Panc1 (cell line): ENCODE data around the gene CRHBP. TPM values are rescaled to one million over a fixed set of nuclear protein-coding genes. Genes with fewer than 3 reads are reported as not detected.

ENCODE experiments used
- ATAC-seq: fragments of 200-7000 bp; cut with Tn5 transposase; 2 replicates; pipeline ENCODE4 v1.9.1; 2020; ENCODE audit warnings: mild to moderate bottlenecking, moderate library complexity
- BruUV-seq: library from RNA; stranded (reverse); fragments of 400-500 nt; replicated peaks from 2 replicates; lab custom pipeline; 2021; lab: Mats Ljungman, UMichigan
- CTCF ChIA-PET: fragments of 300-600 bp; sonication (Branson Sonifier 250); formaldehyde crosslinking; loops from one replicate; lab custom pipeline; 2022; ENCODE audit warnings: antibody characterized with exemption; lab: Charles Lee
- POLR2A ChIA-PET: fragments of 300-600 bp; sonication (Branson Sonifier 250); formaldehyde crosslinking; loops from one replicate; lab custom pipeline; 2022; ENCODE audit warnings: antibody characterized with exemption; lab: Charles Lee
- DNase-seq: peaks from one replicate; pipeline ENCODE4 v3.0.0-alpha.2; 2010; ENCODE audit warnings: low read depth, low spot score
- H3K27ac ChIP-seq: 2 replicates; pipeline ENCODE4 v1.5.1; 2011; ENCODE audit warnings: mild to moderate bottlenecking, low read length, inconsistent platforms
- H3K27me3 ChIP-seq: fragments of 200-500 bp; sonication (Bioruptor generic); 2 replicates; pipeline ENCODE4 v1.6.0; 2014; ENCODE audit warnings: low read length, inconsistent platforms; ENCODE audit not compliant: control insufficient read depth, insufficient read depth
- H3K36me3 ChIP-seq: fragments of 200-500 bp; sonication (Bioruptor generic); 2 replicates; pipeline ENCODE4 v1.5.1; 2014; ENCODE audit warnings: inconsistent platforms, mild to moderate bottlenecking, low read length, moderate library complexity; ENCODE audit not compliant: control insufficient read depth, insufficient read depth
- H3K4me1 ChIP-seq: 2 replicates; pipeline ENCODE4 v1.5.1; 2011; ENCODE audit warnings: inconsistent platforms, mild to moderate bottlenecking, low read length, moderate library complexity; ENCODE audit not compliant: control insufficient read depth, insufficient read depth
- H3K4me3 ChIP-seq, 2 experiments: 2 replicates each; pipeline ENCODE4 v1.5.1; 2011 to 2012; ENCODE audit warnings: low read depth in 2 of 2, low read length in 2 of 2, mild to moderate bottlenecking in 2 of 2, inconsistent platforms in 1 of 2, moderate library complexity in 1 of 2
- H3K9me3 ChIP-seq: fragments of 200-500 bp; sonication (Bioruptor generic); 2 replicates; pipeline ENCODE4 v1.5.1; 2014; ENCODE audit warnings: low read depth, mild to moderate bottlenecking, inconsistent platforms, low read length, moderate library complexity; ENCODE audit not compliant: control insufficient read depth, insufficient read depth
- POLR2AphosphoS5 ChIP-seq: IDR thresholded peaks from 2 replicates; pipeline ENCODE4 v1.6.1; 2012; ENCODE audit warnings: mild to moderate bottlenecking, low read depth, low read length, moderate library complexity
- SIN3A ChIP-seq: IDR thresholded peaks from 2 replicates; pipeline ENCODE4 v1.6.1; 2012; ENCODE audit warnings: low read depth, mild to moderate bottlenecking, low read length, moderate library complexity, borderline replicate concordance; ENCODE audit not compliant: insufficient read depth
- TCF7L2 ChIP-seq: IDR thresholded peaks from 2 replicates; pipeline ENCODE4 v1.6.1; 2011; ENCODE audit warnings: mild to moderate bottlenecking, low read depth, low read length, inconsistent platforms
- in situ Hi-C: cut with HindIII; loops from 2 replicates; pipeline ENCODE4 v1.10.0; 2016; ENCODE audit warnings: low sequenced_read_pairs, low pct_unique_long_range_greater_than_20kb
- intact Hi-C: fragments of 100-400 bp; cut with micrococcal nuclease; formaldehyde crosslinking; loops from one replicate; pipeline ENCODE4 v1.10.0; 2022; ENCODE audit not compliant: unreplicated experiment
- total RNA-seq: library from RNA; stranded (reverse); gene quantifications from one replicate; pipeline ENCODE4 v1.2.1, GENCODE V29; 2021; ENCODE audit not compliant: unreplicated experiment
- TF ChIP-seq, protein P1 (sequence below), 2 experiments: IDR thresholded peaks; 2 replicates each; pipeline ENCODE4 v1.6.1; 2011 to 2012; ENCODE audit warnings: low read depth in 2 of 2, control low read depth in 1 of 2, low read length in 1 of 2, mild to moderate bottlenecking in 1 of 2, moderate library complexity in 1 of 2; ENCODE audit not compliant: insufficient read depth in 1 of 2
- TF ChIP-seq, protein P2 (sequence below): fragments of 450-650 bp; IDR thresholded peaks from 2 replicates; pipeline ENCODE4 v1.5.1; 2017; ENCODE audit warnings: mild to moderate bottlenecking

The CRHBP gene
- total RNA-seq, 1 experiment from 2014 or later, result 0.10 TPM

DNA sequence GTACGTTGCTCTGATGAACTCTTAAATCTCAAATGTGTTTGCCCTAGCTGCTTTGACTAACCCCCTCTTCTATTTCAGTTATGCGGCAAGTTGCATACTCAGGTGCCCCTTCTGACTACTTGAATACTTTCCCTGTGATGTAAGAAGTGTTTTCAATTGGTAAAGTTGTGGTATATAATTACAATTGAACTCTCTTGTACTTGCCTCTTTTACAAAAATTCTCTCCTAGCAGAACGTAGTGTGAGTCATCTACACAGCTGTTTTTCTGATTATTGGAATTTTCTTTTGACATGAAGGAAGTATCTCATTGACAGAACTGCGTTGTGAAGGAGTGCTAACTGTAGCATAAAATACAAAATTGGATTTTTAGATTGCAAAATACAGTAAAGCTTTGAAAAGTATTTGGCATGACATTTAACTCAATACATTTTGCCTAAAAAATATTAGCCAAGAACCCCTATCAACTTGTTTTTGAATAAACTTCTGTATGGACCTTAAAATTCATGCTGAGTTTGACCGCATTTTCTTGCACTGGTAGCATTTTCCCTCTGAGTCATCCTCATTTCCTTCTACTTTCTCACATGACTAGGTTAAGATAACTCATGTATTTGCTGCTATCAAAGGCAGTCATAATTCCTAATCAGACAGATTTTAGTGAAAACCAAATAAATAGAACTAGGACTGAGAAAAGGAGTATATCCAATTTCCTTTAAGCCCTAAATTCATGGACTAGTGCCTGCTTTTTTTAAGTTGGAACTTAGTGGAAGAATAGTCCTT lies 6.3 kb downstream of the CRHBP start:
- DNase-seq (no peak), ATAC-seq (no peak)
- no TSS peak for BruUV-seq
- Histone ChIP-seq H3K9me3 (no peaks in the 10 kb centered on the region), H3K4me3 (no peak overlapping the region), H3K36me3 (no peaks in the 10 kb centered on the region), H3K4me1 (no peaks in the 10 kb centered on the region), H3K27ac (no peak overlapping the region), H3K27me3 (peaks cover 6% of the 10 kb centered on the region)
- no peak for TF ChIP-seq TCF7L2
- intact Hi-C loops (no loop called here), in situ Hi-C loops (no loop called here)
- CTCF ChIA-PET, result no interaction called here
- POLR2A ChIA-PET, result no interaction called here

DNA sequence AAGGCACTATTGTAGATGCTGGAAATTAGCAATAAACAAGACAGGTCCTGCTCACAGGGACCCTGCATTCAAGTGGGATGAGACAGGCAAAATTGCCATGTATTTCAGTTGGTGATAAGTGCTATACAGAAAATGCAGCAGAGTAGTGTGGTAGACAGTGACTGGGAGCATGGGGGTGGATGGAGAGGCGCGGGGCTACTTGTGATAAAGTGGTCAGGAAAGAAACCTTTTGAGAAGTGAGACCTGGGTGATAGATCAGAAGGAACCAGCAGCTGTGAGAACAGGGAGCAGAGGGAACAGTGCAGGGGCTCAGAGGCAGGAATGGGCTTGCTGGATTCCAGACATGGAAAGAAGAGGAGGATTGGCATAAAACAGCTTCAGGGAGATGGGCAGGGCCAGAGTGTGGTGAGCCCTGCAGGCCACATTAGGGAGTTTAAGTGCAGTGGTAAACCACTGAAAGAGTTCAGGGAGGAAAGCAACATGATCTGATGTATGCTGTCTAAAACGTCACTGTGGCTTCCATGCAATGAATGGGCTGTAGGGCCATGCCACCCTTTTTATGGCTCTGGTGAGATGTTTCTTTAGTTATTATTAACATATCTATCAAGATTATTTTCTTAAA lies 7.3 kb downstream of the CRHBP start:
- BruUV-seq, result no TSS peak

DNA sequence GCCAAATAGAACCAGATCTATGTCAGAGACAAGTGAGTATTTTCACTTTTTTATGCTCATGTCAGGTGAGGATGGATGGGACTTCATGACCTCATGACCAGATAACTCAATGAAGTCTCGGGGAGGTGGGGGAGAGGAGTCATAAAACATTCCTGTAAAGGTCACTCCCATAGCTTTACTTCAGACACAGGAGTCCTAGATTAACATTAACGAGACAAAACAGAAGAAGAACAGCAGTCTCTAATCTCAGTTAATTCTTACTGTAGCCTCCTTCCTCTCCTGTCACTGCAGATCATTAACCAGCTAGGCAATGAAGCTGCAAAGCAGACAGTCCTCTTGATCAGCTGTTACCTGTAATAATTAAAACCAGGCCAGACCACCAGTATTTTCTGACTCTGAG lies 11.2 kb downstream of the CRHBP start:
- no peaks in the 10 kb centered on the region for H3K36me3 ChIP-seq
- no peaks in the 10 kb centered on the region for H3K27me3 ChIP-seq
- no peak overlapping the region for H3K4me3 ChIP-seq
- no peak for TF ChIP-seq SIN3A
- TF ChIP-seq POLR2AphosphoS5, result no peak
- TF ChIP-seq, protein P1, sequence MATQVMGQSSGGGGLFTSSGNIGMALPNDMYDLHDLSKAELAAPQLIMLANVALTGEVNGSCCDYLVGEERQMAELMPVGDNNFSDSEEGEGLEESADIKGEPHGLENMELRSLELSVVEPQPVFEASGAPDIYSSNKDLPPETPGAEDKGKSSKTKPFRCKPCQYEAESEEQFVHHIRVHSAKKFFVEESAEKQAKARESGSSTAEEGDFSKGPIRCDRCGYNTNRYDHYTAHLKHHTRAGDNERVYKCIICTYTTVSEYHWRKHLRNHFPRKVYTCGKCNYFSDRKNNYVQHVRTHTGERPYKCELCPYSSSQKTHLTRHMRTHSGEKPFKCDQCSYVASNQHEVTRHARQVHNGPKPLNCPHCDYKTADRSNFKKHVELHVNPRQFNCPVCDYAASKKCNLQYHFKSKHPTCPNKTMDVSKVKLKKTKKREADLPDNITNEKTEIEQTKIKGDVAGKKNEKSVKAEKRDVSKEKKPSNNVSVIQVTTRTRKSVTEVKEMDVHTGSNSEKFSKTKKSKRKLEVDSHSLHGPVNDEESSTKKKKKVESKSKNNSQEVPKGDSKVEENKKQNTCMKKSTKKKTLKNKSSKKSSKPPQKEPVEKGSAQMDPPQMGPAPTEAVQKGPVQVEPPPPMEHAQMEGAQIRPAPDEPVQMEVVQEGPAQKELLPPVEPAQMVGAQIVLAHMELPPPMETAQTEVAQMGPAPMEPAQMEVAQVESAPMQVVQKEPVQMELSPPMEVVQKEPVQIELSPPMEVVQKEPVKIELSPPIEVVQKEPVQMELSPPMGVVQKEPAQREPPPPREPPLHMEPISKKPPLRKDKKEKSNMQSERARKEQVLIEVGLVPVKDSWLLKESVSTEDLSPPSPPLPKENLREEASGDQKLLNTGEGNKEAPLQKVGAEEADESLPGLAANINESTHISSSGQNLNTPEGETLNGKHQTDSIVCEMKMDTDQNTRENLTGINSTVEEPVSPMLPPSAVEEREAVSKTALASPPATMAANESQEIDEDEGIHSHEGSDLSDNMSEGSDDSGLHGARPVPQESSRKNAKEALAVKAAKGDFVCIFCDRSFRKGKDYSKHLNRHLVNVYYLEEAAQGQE (IDR thresholded peaks at IDR 0.05; ENCODE audit: insufficient read depth in 1 of 2, low read depth in 2 of 2, low read length in 1 of 2), result no peak
- TF ChIP-seq, protein P2, sequence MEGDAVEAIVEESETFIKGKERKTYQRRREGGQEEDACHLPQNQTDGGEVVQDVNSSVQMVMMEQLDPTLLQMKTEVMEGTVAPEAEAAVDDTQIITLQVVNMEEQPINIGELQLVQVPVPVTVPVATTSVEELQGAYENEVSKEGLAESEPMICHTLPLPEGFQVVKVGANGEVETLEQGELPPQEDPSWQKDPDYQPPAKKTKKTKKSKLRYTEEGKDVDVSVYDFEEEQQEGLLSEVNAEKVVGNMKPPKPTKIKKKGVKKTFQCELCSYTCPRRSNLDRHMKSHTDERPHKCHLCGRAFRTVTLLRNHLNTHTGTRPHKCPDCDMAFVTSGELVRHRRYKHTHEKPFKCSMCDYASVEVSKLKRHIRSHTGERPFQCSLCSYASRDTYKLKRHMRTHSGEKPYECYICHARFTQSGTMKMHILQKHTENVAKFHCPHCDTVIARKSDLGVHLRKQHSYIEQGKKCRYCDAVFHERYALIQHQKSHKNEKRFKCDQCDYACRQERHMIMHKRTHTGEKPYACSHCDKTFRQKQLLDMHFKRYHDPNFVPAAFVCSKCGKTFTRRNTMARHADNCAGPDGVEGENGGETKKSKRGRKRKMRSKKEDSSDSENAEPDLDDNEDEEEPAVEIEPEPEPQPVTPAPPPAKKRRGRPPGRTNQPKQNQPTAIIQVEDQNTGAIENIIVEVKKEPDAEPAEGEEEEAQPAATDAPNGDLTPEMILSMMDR, result no peak
- TF ChIP-seq TCF7L2, result no peak
- ChIA-PET CTCF (no interaction called here), POLR2A (no interaction called here)
- BruUV-seq, result no TSS peak
- H3K27ac ChIP-seq, result no peak overlapping the region
- H3K9me3 ChIP-seq, result no peaks in the 10 kb centered on the region
- intact Hi-C loops, result no loop called here
- H3K4me1 ChIP-seq, result no peaks in the 10 kb centered on the region
- in situ Hi-C loops, result no loop called here
- ATAC-seq, result no peak
- DNase-seq, result no peak

More for the DNA sequence above, 7.3 kb downstream of the CRHBP start:
- ChIA-PET CTCF (no interaction called here), POLR2A (no interaction called here)
- peaks cover 2% of the 10 kb centered on the region; the same call in 1 of the 2 replicates for H3K27me3 ChIP-seq
- in situ Hi-C loops, result no loop called here
- H3K27ac ChIP-seq, result no peak overlapping the region
- intact Hi-C loops, result no loop called here
- H3K4me1 ChIP-seq, result no peaks in the 10 kb centered on the region
- TF ChIP-seq, protein P1 (IDR thresholded peaks at IDR 0.05; ENCODE audit: insufficient read depth in 1 of 2, low read depth in 2 of 2, low read length in 1 of 2), result no peak
- no peak for TF ChIP-seq POLR2AphosphoS5
- no peak for TF ChIP-seq TCF7L2
- no peak overlapping the region for H3K4me3 ChIP-seq
- H3K9me3 ChIP-seq, result no peaks in the 10 kb centered on the region
- H3K36me3 ChIP-seq, result no peaks in the 10 kb centered on the region
- ATAC-seq (0 out of 2 replicates have a peak, but pooled peaks have one; percentile 21), DNase-seq (no peak)
